ENCODE results near the gene SLC25A23. TPM values are rescaled to one million over a fixed set of nuclear protein-coding genes. Genes with fewer than 3 reads are reported as not detected.

SLC25A23 gene
- total and polyA plus RNA-seq, 9 of the 15 experiments (the other 6 are each of a cell fraction or from before 2014, with no cell fraction given): 6.1 to 72.0 (median 26.6) TPM

DNA sequence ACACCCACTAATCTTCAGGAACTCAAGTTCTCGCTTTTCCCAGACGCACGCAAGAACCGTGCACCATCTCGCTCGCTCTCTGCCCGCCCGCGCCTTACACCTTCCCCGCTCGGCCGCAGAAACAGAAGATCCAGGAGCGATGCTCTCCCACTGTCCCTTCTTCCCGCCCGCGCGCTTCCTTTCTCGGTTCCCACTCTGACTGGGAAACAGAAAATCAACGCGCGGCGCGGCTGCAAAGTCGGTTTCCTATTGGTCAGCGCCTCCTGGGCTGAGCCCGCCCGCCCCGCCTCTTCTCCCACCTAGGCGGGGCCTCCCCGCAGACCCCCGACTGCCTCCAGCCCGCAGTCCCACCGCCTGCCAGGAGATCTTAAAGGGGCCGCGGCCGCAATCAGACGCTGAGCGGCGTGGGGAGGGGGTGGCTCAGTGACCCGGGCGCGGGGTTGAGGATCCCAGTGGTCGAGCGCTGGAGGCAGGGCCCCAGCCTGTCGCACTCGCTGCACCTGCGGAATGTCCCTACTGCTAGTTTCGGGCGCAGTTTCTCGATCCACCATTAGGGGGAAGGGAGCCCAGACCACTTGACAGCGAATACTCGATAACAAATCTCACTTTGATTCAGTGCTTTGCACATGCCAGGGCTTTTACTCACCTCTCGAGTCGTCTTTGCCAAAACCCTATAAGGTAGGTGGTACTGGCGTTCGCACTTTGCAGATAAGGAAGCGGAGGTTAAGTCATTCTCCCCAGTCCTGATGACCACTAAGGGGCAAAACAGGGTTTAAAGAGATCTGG lies 700 bp upstream of the SLC25A23 start (continued):
- TF ChIP-seq TBL1XR1 (IDR thresholded peaks at IDR 0.05; ENCODE audit: low read length in 2 of 2): no peak; a peak in 1 of 4 replicates
- TF ChIP-seq NFIC (IDR thresholded peaks at IDR 0.05): 0 out of 2 replicates have a peak, but pooled peaks have one; percentile 13
- TF ChIP-seq, protein P1, sequence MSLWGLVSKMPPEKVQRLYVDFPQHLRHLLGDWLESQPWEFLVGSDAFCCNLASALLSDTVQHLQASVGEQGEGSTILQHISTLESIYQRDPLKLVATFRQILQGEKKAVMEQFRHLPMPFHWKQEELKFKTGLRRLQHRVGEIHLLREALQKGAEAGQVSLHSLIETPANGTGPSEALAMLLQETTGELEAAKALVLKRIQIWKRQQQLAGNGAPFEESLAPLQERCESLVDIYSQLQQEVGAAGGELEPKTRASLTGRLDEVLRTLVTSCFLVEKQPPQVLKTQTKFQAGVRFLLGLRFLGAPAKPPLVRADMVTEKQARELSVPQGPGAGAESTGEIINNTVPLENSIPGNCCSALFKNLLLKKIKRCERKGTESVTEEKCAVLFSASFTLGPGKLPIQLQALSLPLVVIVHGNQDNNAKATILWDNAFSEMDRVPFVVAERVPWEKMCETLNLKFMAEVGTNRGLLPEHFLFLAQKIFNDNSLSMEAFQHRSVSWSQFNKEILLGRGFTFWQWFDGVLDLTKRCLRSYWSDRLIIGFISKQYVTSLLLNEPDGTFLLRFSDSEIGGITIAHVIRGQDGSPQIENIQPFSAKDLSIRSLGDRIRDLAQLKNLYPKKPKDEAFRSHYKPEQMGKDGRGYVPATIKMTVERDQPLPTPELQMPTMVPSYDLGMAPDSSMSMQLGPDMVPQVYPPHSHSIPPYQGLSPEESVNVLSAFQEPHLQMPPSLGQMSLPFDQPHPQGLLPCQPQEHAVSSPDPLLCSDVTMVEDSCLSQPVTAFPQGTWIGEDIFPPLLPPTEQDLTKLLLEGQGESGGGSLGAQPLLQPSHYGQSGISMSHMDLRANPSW (CRISPR knock-in tag; IDR thresholded peaks at IDR 0.05): no peak
- no peak for TF ChIP-seq U2AF2 (optimal IDR thresholded peaks at IDR 0.05; ENCODE audit: low read depth, low read length)
- TF ChIP-seq CBFA2T2 (conservative IDR thresholded peaks at IDR 0.05): no peak
- TF ChIP-seq ZBTB17 (CRISPR knock-in tag; IDR thresholded peaks at IDR 0.05): no peak
- no peak for TF ChIP-seq FOXJ3 (CRISPR knock-in tag; IDR thresholded peaks at IDR 0.05)
- TF ChIP-seq, protein P2, sequence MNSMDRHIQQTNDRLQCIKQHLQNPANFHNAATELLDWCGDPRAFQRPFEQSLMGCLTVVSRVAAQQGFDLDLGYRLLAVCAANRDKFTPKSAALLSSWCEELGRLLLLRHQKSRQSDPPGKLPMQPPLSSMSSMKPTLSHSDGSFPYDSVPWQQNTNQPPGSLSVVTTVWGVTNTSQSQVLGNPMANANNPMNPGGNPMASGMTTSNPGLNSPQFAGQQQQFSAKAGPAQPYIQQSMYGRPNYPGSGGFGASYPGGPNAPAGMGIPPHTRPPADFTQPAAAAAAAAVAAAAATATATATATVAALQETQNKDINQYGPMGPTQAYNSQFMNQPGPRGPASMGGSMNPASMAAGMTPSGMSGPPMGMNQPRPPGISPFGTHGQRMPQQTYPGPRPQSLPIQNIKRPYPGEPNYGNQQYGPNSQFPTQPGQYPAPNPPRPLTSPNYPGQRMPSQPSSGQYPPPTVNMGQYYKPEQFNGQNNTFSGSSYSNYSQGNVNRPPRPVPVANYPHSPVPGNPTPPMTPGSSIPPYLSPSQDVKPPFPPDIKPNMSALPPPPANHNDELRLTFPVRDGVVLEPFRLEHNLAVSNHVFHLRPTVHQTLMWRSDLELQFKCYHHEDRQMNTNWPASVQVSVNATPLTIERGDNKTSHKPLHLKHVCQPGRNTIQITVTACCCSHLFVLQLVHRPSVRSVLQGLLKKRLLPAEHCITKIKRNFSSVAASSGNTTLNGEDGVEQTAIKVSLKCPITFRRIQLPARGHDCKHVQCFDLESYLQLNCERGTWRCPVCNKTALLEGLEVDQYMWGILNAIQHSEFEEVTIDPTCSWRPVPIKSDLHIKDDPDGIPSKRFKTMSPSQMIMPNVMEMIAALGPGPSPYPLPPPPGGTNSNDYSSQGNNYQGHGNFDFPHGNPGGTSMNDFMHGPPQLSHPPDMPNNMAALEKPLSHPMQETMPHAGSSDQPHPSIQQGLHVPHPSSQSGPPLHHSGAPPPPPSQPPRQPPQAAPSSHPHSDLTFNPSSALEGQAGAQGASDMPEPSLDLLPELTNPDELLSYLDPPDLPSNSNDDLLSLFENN (IDR thresholded peaks at IDR 0.05; ENCODE audit: low read depth in 2 of 2, low read length in 2 of 2): no peak
- no peak for TF ChIP-seq SAFB2 (IDR thresholded peaks at IDR 0.05; ENCODE audit: borderline replicate concordance, low read depth, low read length, severe bottlenecking)
- 0 out of 2 replicates have a peak, but pooled peaks have one; percentile 10 for TF ChIP-seq RNF2 (IDR thresholded peaks at IDR 0.05)
- TF ChIP-seq POU5F1 (IDR thresholded peaks at IDR 0.05; ENCODE audit: borderline replicate concordance, low read depth, low read length, partially characterized antibody): no peak
- TF ChIP-seq RBM34 (IDR thresholded peaks at IDR 0.05; ENCODE audit: borderline replicate concordance, insufficient read depth, low read length): no peak
- TF ChIP-seq, protein P3, sequence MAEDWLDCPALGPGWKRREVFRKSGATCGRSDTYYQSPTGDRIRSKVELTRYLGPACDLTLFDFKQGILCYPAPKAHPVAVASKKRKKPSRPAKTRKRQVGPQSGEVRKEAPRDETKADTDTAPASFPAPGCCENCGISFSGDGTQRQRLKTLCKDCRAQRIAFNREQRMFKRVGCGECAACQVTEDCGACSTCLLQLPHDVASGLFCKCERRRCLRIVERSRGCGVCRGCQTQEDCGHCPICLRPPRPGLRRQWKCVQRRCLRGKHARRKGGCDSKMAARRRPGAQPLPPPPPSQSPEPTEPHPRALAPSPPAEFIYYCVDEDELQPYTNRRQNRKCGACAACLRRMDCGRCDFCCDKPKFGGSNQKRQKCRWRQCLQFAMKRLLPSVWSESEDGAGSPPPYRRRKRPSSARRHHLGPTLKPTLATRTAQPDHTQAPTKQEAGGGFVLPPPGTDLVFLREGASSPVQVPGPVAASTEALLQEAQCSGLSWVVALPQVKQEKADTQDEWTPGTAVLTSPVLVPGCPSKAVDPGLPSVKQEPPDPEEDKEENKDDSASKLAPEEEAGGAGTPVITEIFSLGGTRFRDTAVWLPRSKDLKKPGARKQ (CRISPR knock-in tag; IDR thresholded peaks at IDR 0.05): no peak
- no peak for TF ChIP-seq ZNF133 (CRISPR knock-in tag; IDR thresholded peaks at IDR 0.05)
- TF ChIP-seq, protein P4, sequence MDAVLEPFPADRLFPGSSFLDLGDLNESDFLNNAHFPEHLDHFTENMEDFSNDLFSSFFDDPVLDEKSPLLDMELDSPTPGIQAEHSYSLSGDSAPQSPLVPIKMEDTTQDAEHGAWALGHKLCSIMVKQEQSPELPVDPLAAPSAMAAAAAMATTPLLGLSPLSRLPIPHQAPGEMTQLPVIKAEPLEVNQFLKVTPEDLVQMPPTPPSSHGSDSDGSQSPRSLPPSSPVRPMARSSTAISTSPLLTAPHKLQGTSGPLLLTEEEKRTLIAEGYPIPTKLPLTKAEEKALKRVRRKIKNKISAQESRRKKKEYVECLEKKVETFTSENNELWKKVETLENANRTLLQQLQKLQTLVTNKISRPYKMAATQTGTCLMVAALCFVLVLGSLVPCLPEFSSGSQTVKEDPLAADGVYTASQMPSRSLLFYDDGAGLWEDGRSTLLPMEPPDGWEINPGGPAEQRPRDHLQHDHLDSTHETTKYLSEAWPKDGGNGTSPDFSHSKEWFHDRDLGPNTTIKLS (IDR thresholded peaks at IDR 0.05; ENCODE audit: borderline replicate concordance, low read depth): no peak
- no peak for TF ChIP-seq PRPF4 (IDR thresholded peaks at IDR 0.05; ENCODE audit: insufficient read depth, low read depth, low read length, poor library complexity, severe bottlenecking)
- TF ChIP-seq ZNF184 (CRISPR knock-in tag; IDR thresholded peaks at IDR 0.05): no peak

Data from K562 (cell line).